Thyroid gland (tissue), 4 donors: Measurements from ENCODE around the gene GADD45GIP1. TPM values are rescaled to one million over a fixed set of nuclear protein-coding genes. Genes with fewer than 3 reads are reported as not detected.

Source experiments
- DNase-seq, 2 donors: peaks; one replicate each; pipeline ENCODE4 v3.0.0-alpha.2; 2019
- H3K27ac ChIP-seq, 3 donors: fragments of 200-600 bp; sonication (generic); 1 replicate in 2 of 3; 2 replicates in 1 of 3; pipeline ENCODE4 v1.5.1; 2016 to 2019; ENCODE audit warnings: mild to moderate bottlenecking in 1 of 3, moderate library complexity in 1 of 3
- H3K27me3 ChIP-seq: fragments of 200-600 bp; sonication (generic); one replicate; pipeline ENCODE4 v1.5.1; 2019
- H3K36me3 ChIP-seq, 2 donors: fragments of 200-600 bp; sonication (generic); one replicate each; pipeline ENCODE4 v1.5.1; 2016 to 2019
- H3K4me1 ChIP-seq, 2 donors: fragments of 200-600 bp; sonication (generic); one replicate each; pipeline ENCODE4 v1.5.1; 2017 to 2019
- H3K4me3 ChIP-seq, 3 donors: fragments of 200-600 bp; sonication (generic); replicated peaks in 1 of 3; 1 replicate in 2 of 3; 2 replicates in 1 of 3; pipeline ENCODE4 v1.5.1; 2016; ENCODE audit warnings: mild to moderate bottlenecking in 1 of 3
- H3K9me3 ChIP-seq: fragments of 200-600 bp; sonication (generic); one replicate; pipeline ENCODE4 v1.5.1; 2017
- POLR2A ChIP-seq, 2 donors: fragments of 450-650 bp; IDR thresholded peaks; one replicate each; pipeline ENCODE4 v1.6.1; 2017; ENCODE audit warnings: antibody characterized with exemption in 2 of 2, mild to moderate bottlenecking in 2 of 2, moderate library complexity in 1 of 2
- WGBS, 2 donors: methylation state at CpG; one replicate each; pipeline ENCODE4 v1.1.5; 2017; 5-methylcytosine and 5-hydroxymethylcytosine counted together
- intact Hi-C: fragments of 100-400 bp; cut with DNase I; formaldehyde crosslinking; loops from one replicate; pipeline ENCODE4 v1.15.1; 2023
- total RNA-seq, 4 donors: library from RNA; depleted of rRNA; stranded (reverse); fragments of >200 nt; gene quantifications; one replicate each; pipeline ENCODE4 v1.2.3, GENCODE V29; 2016
- TF ChIP-seq, protein P1 (sequence below), 6 experiments: fragments of 200-600 bp in 3 of 6; fragments of 450-650 bp in 3 of 6; sonication (generic) in 3 of 6; IDR thresholded peaks; one replicate each; pipeline ENCODE4 v1.5.1; 2016 to 2019; ENCODE audit warnings: antibody characterized with exemption in 6 of 6, mild to moderate bottlenecking in 2 of 6, inconsistent platforms in 1 of 6, moderate library complexity in 1 of 6

The GADD45GIP1 gene
- total RNA-seq, 4 donors from 2014 or later: 31.8 to 68.3 (median 55.2) TPM

DNA sequence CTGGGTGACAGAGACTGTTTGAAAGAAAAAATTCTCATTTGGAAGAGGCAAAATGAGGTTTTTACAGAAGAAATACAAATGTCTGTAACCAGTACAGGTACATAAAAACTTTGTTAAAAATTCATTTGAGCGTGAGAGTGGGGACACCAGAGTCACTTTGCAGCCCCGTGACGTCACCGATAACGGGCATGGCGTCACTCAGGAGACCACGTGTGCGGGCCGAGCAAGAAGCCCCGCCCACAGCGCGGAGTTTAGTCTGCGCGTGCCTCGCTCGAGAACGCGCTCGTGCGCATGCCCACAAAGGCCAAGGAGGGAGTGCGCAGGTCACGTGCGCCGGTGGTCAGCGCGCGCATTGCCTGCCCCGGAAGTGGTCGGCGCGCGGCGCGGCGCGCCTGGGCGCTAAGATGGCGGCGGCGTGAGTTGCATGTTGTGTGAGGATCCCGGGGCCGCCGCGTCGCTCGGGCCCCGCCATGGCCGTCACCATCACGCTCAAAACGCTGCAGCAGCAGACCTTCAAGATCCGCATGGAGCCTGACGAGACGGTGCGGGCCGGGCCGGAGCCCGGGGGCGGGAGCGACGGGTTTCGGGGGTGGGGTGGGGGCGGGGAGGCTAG, 11.4 kb downstream of the GADD45GIP1 start, which contains the start of gene RAD23A:
RAD23A (plus strand) TSS at position 384 of the 613 bp plus-strand sequence; CDS start at position 471, 87 bp downstream.
- TF ChIP-seq POLR2A (IDR thresholded peaks at IDR 0.05): peak; percentile 50 to 89
- TF ChIP-seq, protein P1, sequence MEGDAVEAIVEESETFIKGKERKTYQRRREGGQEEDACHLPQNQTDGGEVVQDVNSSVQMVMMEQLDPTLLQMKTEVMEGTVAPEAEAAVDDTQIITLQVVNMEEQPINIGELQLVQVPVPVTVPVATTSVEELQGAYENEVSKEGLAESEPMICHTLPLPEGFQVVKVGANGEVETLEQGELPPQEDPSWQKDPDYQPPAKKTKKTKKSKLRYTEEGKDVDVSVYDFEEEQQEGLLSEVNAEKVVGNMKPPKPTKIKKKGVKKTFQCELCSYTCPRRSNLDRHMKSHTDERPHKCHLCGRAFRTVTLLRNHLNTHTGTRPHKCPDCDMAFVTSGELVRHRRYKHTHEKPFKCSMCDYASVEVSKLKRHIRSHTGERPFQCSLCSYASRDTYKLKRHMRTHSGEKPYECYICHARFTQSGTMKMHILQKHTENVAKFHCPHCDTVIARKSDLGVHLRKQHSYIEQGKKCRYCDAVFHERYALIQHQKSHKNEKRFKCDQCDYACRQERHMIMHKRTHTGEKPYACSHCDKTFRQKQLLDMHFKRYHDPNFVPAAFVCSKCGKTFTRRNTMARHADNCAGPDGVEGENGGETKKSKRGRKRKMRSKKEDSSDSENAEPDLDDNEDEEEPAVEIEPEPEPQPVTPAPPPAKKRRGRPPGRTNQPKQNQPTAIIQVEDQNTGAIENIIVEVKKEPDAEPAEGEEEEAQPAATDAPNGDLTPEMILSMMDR (IDR thresholded peaks at IDR 0.05): peak in 1 of 6 experiments; percentile 22
- peak; percentile 98 to 99 for DNase-seq
- H3K9me3 ChIP-seq: no peaks in the 10 kb centered on the region
- 1 to 2% methylated on average over 12 to 19 of the region's 62 CpGs for WGBS, 2 donors
- H3K36me3 ChIP-seq: peaks cover 58 to 72% of the 10 kb centered on the region in 2 donors
- intact Hi-C loops: no loop called here
- peak within 1 kb of the TSS; percentile 79 to 98 (median 94) for H3K27ac ChIP-seq
- peak within 1 kb of the TSS; percentile 38 to 94 (median 60) for H3K4me3 ChIP-seq
- peaks cover 35 to 56% of the 10 kb centered on the region in 2 donors for H3K4me1 ChIP-seq
- H3K27me3 ChIP-seq: no peaks in the 10 kb centered on the region

DNA sequence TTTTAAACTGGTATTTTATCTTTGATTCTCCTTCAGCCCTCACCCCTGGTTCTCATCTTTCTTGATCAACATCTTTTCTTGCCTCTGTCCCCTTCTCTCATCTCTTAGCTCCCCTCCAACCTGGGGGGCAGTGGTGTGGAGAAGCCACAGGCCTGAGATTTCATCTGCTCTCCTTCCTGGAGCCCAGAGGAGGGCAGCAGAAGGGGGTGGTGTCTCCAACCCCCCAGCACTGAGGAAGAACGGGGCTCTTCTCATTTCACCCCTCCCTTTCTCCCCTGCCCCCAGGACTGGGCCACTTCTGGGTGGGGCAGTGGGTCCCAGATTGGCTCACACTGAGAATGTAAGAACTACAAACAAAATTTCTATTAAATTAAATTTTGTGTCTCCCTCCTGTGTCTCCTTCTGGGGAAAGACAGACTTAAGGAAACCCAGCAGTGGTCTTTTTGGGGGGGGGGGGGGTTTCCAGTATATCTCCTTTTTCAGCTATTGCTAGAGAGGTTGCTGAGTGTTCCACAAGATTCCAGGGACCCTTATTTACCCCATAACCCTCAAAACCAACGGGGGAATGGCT, 12.8 kb downstream of the GADD45GIP1 start:
- intact Hi-C loops: no loop called here
- peaks cover 64 to 72% of the 10 kb centered on the region in 2 donors for H3K36me3 ChIP-seq
- WGBS, 2 donors: 62 to 74% methylated on average over 2 of the region's 2 CpGs

DNA sequence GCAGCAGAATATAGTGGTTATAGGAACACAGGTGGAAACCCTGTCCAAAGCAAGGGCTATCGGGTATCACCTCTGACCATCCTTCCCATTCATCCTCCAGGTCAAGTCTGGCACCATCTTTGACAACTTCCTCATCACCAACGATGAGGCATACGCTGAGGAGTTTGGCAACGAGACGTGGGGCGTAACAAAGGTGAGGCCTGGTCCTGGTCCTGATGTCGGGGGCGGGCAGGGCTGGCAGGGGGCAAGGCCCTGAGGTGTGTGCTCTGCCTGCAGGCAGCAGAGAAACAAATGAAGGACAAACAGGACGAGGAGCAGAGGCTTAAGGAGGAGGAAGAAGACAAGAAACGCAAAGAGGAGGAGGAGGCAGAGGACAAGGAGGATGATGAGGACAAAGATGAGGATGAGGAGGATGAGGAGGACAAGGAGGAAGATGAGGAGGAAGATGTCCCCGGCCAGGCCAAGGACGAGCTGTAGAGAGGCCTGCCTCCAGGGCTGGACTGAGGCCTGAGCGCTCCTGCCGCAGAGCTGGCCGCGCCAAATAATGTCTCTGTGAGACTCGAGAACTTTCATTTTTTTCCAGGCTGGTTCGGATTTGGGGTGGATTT, 13.5 kb downstream of the GADD45GIP1 start:
- intact Hi-C loops: no loop called here
- peaks cover 58 to 70% of the 10 kb centered on the region in 2 donors for H3K36me3 ChIP-seq
- peak overlapping the region in 2 of 3 donors; percentile 43 to 48 for H3K27ac ChIP-seq
- no peak overlapping the region for H3K4me3 ChIP-seq
- no peaks in the 10 kb centered on the region for H3K9me3 ChIP-seq
- no peaks in the 10 kb centered on the region for H3K27me3 ChIP-seq
- no peak for DNase-seq
- TF ChIP-seq, protein P1 (IDR thresholded peaks at IDR 0.05): no peak
- TF ChIP-seq POLR2A (IDR thresholded peaks at IDR 0.05): no peak
- peaks cover 45 to 66% of the 10 kb centered on the region in 2 donors for H3K4me1 ChIP-seq
- WGBS, 2 donors: 81 to 84% methylated on average over 18 of the region's 18 CpGs

More for the DNA sequence above, 12.8 kb downstream of the GADD45GIP1 start:
- DNase-seq: no peak
- H3K9me3 ChIP-seq: no peaks in the 10 kb centered on the region
- no peak overlapping the region for H3K4me3 ChIP-seq
- peaks cover 45 to 66% of the 10 kb centered on the region in 2 donors for H3K4me1 ChIP-seq
- peak overlapping the region in 1 of 3 donors; percentile 43 for H3K27ac ChIP-seq
- no peak for TF ChIP-seq POLR2A (IDR thresholded peaks at IDR 0.05)
- TF ChIP-seq, protein P1 (IDR thresholded peaks at IDR 0.05): no peak
- no peaks in the 10 kb centered on the region for H3K27me3 ChIP-seq

DNA sequence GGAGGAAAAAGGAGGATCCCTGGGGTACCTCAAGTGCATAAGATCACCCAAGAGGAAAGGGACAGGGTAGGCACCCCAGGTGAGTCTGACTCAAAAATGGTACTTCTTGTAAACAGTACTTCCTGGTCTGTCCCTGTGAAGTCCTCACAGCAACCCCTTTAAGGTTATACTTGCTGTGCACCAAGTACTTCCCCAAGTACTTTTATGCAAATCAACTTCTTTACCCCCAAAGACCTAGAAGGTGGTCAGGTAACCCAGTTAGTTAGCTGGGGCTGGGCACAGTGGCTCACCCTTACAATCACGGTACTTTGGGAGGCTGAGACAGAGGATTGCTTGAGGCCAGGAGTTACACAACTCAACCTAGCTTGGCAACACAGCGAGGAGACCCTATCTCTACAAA, 16.1 kb downstream of the GADD45GIP1 start:
- Histone ChIP-seq H3K27ac (peak overlapping the region in 2 of 3 donors; percentile 90 to 96), H3K36me3 (peaks cover 50 to 62% of the 10 kb centered on the region in 2 donors), H3K4me1 (peaks cover 44 to 67% of the 10 kb centered on the region in 2 donors), H3K4me3 (peak overlapping the region in 1 of 3 donors; percentile 99), H3K27me3 (no peaks in the 10 kb centered on the region), H3K9me3 (no peaks in the 10 kb centered on the region)
- WGBS, 2 donors: 68 to 83% methylated on average over 2 of the region's 2 CpGs
- intact Hi-C loops: no loop called here
- DNase-seq: no peak
- TF ChIP-seq, protein P1 (IDR thresholded peaks at IDR 0.05): no peak
- no peak for TF ChIP-seq POLR2A (IDR thresholded peaks at IDR 0.05)
